Suprapubic skin (tissue), 4 donors: ENCODE measurements around the gene DNAJA2. TPM values are rescaled to one million over a fixed set of nuclear protein-coding genes. Genes with fewer than 3 reads are reported as not detected.

ENCODE experiments used
- DNase-seq, 2 donors: peaks; one replicate each; pipeline ENCODE4 v3.0.0-alpha.2; 2019; ENCODE audit warnings: low spot score in 2 of 2
- H3K27ac ChIP-seq: fragments of 200-600 bp; sonication (generic); one replicate; pipeline ENCODE4 v1.5.1; 2019
- H3K27me3 ChIP-seq: fragments of 200-600 bp; sonication (generic); one replicate; pipeline ENCODE4 v1.5.1; 2019
- H3K36me3 ChIP-seq: fragments of 200-600 bp; sonication (generic); one replicate; pipeline ENCODE4 v1.5.1; 2019
- H3K4me1 ChIP-seq: fragments of 200-600 bp; sonication (generic); one replicate; pipeline ENCODE4 v1.5.1; 2019
- H3K4me3 ChIP-seq: fragments of 200-600 bp; sonication (generic); one replicate; pipeline ENCODE4 v1.5.1; 2019; ENCODE audit warnings: mild to moderate bottlenecking
- H3K9me3 ChIP-seq: fragments of 200-600 bp; sonication (generic); one replicate; pipeline ENCODE4 v1.5.1; 2019
- EP300 ChIP-seq: sonication (generic); formaldehyde crosslinking; IDR thresholded peaks from one replicate; pipeline ENCODE4 v1.6.1; 2017; ENCODE audit warnings: antibody characterized with exemption
- POLR2A ChIP-seq, 2 donors: fragments of 450-650 bp; IDR thresholded peaks; one replicate each; pipeline ENCODE4 v1.6.1; 2017; ENCODE audit warnings: antibody characterized with exemption in 2 of 2, mild to moderate bottlenecking in 2 of 2, moderate library complexity in 2 of 2
- POLR2AphosphoS5 ChIP-seq, 3 donors: sonication (generic); formaldehyde crosslinking; IDR thresholded peaks; one replicate each; pipeline ENCODE4 v1.6.1; 2017; ENCODE audit warnings: antibody characterized with exemption in 3 of 3
- WGBS: methylation state at CpG from one replicate; pipeline ENCODE4 v1.1.5; 2018; 5-methylcytosine and 5-hydroxymethylcytosine counted together
- total RNA-seq, 4 donors: library from RNA; depleted of rRNA; stranded (reverse); fragments of >200 nt; gene quantifications; one replicate each; pipeline ENCODE4 v1.1.0, GENCODE V29; 2016
- TF ChIP-seq, protein P1 (sequence below), 2 donors: fragments of 200-600 bp in 1 of 2; fragments of 450-650 bp in 1 of 2; sonication (generic) in 1 of 2; IDR thresholded peaks; one replicate each; pipeline ENCODE4 v1.5.1; 2016 to 2019; ENCODE audit warnings: antibody characterized with exemption in 2 of 2, mild to moderate bottlenecking in 1 of 2, moderate library complexity in 1 of 2

Gene DNAJA2
- total RNA-seq, 4 donors from 2014 or later = 34.0 to 53.3 (median 47.0) TPM

DNA sequence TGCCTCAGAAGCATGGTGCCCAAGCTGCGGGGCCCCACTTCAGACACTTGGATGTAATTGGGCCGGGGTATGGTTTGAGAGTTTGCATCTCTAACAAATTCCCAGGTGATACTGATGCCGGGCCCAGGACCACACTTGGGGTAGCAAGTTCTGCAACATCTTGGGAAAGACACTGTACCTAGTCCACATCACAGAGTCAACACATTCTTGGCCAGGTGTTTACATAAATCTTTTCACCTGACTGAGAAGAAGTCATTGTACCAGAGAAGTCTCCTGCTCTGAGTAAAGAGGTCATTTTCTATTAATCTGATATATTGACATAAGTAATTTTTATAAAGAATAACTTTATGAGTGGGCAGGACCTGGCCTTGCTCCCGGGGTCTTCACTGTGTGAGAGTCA, 61.8 kb downstream of the DNAJA2 start:
- DNase-seq = no peak
- no peak overlapping the region for H3K27ac ChIP-seq
- no peak for TF ChIP-seq POLR2A (IDR thresholded peaks at IDR 0.05)
- no peak for TF ChIP-seq POLR2AphosphoS5 (IDR thresholded peaks at IDR 0.05)
- no peak for TF ChIP-seq EP300
- TF ChIP-seq, protein P1, sequence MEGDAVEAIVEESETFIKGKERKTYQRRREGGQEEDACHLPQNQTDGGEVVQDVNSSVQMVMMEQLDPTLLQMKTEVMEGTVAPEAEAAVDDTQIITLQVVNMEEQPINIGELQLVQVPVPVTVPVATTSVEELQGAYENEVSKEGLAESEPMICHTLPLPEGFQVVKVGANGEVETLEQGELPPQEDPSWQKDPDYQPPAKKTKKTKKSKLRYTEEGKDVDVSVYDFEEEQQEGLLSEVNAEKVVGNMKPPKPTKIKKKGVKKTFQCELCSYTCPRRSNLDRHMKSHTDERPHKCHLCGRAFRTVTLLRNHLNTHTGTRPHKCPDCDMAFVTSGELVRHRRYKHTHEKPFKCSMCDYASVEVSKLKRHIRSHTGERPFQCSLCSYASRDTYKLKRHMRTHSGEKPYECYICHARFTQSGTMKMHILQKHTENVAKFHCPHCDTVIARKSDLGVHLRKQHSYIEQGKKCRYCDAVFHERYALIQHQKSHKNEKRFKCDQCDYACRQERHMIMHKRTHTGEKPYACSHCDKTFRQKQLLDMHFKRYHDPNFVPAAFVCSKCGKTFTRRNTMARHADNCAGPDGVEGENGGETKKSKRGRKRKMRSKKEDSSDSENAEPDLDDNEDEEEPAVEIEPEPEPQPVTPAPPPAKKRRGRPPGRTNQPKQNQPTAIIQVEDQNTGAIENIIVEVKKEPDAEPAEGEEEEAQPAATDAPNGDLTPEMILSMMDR (IDR thresholded peaks at IDR 0.05) = no peak
- H3K9me3 ChIP-seq = no peaks in the 10 kb centered on the region
- peaks cover 25% of the 10 kb centered on the region for H3K36me3 ChIP-seq
- WGBS = 80% methylated on average over 4 of the region's 4 CpGs
- H3K27me3 ChIP-seq = no peaks in the 10 kb centered on the region
- H3K4me3 ChIP-seq = no peak overlapping the region
- H3K4me1 ChIP-seq = peaks cover 3% of the 10 kb centered on the region

DNA sequence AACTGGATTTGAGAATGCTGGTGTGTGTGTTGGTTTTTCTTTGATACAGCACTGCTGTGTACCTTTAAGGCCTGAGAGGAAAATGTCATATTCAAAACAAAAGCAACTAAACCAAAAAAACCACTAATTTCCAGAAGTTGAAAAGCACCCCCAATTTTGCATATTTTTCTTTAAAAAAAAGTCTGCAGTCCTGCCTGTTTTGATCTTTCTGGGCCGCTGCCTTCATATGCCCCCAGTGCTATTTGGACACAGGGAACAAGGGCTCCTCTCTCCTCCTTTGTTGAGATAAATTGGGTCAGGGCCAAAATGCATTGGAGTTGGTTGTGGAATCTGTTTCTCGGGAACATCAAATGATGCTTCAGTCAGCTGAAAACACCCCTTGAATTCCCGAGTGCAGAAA, 62.4 kb downstream of the DNAJA2 start:
- Histone ChIP-seq H3K27ac (no peak overlapping the region), H3K4me3 (no peak overlapping the region), H3K9me3 (no peaks in the 10 kb centered on the region), H3K36me3 (peaks cover 27% of the 10 kb centered on the region), H3K27me3 (no peaks in the 10 kb centered on the region), H3K4me1 (peaks cover 3% of the 10 kb centered on the region)
- TF ChIP-seq POLR2A (IDR thresholded peaks at IDR 0.05) = no peak
- TF ChIP-seq POLR2AphosphoS5 (IDR thresholded peaks at IDR 0.05) = no peak
- no peak for TF ChIP-seq EP300
- 57% methylated on average over 3 of the region's 3 CpGs for WGBS
- DNase-seq = no peak

DNA sequence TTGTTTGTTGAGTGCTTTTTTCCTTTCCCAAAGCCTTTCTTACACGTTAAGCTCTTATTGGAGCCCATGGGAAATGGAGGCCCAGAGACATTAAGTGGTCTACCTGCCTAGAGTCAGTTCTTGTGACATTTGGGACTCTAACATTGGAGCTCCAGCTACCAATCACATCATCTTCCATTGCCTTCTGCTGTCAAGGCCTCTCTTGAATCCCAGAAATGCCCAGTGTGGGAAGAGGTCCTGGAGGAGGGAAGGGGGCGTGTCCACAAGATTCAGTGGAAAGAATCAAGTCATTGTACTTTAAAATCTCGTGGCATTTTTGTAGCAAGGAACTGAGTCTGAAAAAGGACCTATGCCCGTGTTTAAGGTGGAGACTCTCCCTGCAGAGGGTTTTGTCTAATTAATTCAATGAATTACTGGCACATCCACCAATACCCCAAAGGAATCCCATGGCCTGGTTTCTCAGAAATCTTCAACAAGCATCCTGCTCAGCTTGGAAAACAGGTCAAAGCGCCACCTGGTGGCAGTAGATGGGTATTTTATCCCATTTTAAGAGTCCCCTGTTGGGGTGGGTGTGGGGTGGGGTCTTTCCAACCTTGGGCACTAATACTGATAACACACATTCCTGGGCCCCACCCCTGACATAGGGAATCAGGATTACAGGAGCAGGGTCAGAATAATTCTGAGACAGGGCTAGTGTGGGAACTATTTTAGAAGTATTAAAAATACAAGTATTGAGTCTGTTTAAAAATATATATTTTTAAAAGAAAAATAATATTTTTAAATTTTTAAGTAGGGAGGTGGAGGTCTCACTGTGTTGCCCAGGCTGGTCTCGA, 64.7 kb downstream of the DNAJA2 start:
- 45% methylated on average over 6 of the region's 6 CpGs for WGBS
- no peak for DNase-seq
- Histone ChIP-seq H3K27ac (no peak overlapping the region), H3K9me3 (no peaks in the 10 kb centered on the region), H3K4me1 (peaks cover 3% of the 10 kb centered on the region), H3K27me3 (no peaks in the 10 kb centered on the region), H3K4me3 (no peak overlapping the region), H3K36me3 (peaks cover 25% of the 10 kb centered on the region)
- no peak for TF ChIP-seq EP300
- TF ChIP-seq POLR2AphosphoS5 (IDR thresholded peaks at IDR 0.05) = no peak
- TF ChIP-seq, protein P1 (IDR thresholded peaks at IDR 0.05) = peak; percentile 43 to 65

DNA sequence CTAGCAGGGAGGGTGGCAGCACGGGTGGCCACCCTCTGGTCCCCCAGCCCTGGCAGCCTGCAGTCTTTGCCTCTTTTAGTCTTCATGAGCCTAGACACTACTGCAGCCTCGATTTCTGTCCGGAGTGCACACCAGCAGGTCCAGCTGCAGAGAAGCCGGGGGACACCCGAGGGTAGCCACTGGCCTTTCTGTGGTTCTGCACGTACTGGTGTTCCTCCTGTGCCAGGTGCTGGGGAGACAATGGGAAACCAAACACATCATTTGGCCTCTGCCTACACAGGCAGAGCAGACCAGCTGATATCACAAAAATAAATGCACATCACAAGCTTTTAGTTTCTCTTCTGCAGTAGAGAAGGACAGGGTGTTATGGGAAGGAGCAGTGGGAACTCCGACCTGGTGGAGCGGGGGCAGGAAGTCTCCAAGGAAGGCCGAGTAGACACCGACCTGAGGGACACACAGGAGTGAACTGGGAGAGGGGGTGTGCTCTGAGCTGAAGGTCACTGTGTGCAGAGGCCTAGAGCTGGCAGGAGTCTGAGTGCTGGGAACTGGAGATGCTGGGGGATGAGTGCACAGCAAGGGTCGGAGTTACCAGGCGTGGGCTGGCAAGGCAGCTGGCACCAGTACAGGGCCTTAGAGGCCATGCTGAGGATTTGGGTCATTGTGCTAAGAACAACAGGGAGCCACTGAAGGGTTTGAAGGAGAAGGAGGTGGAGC, 66.3 kb downstream of the DNAJA2 start:
- Histone ChIP-seq H3K36me3 (peaks cover 14% of the 10 kb centered on the region), H3K27ac (no peak overlapping the region), H3K4me1 (peaks cover 5% of the 10 kb centered on the region), H3K9me3 (no peaks in the 10 kb centered on the region), H3K27me3 (no peaks in the 10 kb centered on the region), H3K4me3 (no peak overlapping the region)
- no peak for TF ChIP-seq EP300
- TF ChIP-seq POLR2A (IDR thresholded peaks at IDR 0.05) = no peak
- TF ChIP-seq POLR2AphosphoS5 (IDR thresholded peaks at IDR 0.05) = no peak
- TF ChIP-seq, protein P1 (IDR thresholded peaks at IDR 0.05) = no peak
- WGBS = 79% methylated on average over 10 of the region's 12 CpGs
- DNase-seq = no peak

DNA sequence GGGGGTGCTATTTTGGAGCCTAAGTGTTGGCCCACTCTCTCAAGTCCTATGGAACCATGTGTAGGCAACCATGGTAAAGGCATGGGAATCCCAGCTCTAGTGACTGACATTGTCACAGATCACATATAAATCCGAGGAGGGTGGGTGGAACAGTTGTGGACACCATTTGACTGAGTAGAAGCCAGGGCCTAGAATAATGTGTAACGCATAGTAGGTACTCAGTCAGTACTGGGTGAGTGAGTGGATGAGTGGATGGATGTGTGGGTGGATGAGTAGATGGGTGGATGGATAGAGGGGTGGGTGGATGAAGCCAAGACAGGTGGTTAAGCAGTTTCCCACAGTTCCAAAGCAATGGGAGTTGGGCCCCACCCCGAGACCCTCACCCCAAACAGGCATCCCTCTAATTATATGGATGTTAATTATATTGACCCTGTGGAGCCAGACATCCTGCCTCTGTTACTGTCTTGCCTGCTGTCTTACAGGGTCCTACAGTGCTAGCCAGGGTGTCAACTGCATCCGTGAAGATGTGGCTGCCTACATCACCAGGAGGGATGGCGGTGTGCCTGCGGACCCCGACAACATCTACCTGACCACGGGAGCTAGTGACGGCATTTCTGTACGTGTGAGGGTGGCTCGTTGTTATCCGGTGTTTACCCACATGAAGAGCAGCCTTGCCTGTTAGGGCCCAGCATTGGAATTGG, 67.0 kb downstream of the DNAJA2 start:
- peaks cover 12% of the 10 kb centered on the region for H3K36me3 ChIP-seq
- peaks cover 12% of the 10 kb centered on the region for H3K4me1 ChIP-seq
- no peak overlapping the region for H3K4me3 ChIP-seq
- H3K9me3 ChIP-seq = no peaks in the 10 kb centered on the region
- 93% methylated on average over 12 of the region's 12 CpGs for WGBS
- DNase-seq = no peak
- H3K27me3 ChIP-seq = no peaks in the 10 kb centered on the region
- no peak overlapping the region for H3K27ac ChIP-seq
- TF ChIP-seq POLR2A (IDR thresholded peaks at IDR 0.05) (no peak), EP300 (no peak), POLR2AphosphoS5 (IDR thresholded peaks at IDR 0.05) (no peak)
- TF ChIP-seq, protein P1 (IDR thresholded peaks at IDR 0.05) = no peak

Other genes with a start within 250 kb of the DNAJA2 start
- gene MYLK3, start 225.3 kb downstream of the DNAJA2 start, total RNA-seq = under 1 TPM in 2 of 4 donors, not detected in 2; 0.13 to 0.32 TPM
- 10 to 100 TPM in 1 of 4 donors, 1 to 10 TPM in 3; 4.9 to 12.6 (median 6.8) TPM for gene C16orf87, start 142.5 kb downstream of the DNAJA2 start, total RNA-seq
- 100 to 1,000 TPM in 1 of 4 donors, 10 to 100 TPM in 3; 65.7 to 100 (median 85.0) TPM for gene GPT2, start 89.3 kb downstream of the DNAJA2 start, total RNA-seq
- 1 to 10 TPM in 3 of 4 donors, under 1 TPM in 1; 0.24 to 6.0 (median 2.9) TPM for gene NETO2, start 170.3 kb upstream of the DNAJA2 start, total RNA-seq